Subcutaneous abdominal adipose tissue (tissue), 5 donors: ENCODE measurements around the gene SLC4A4.

Source experiments
- H3K27ac ChIP-seq: one replicate; pipeline ENCODE4 v1.7.0; 2013; ENCODE audit warnings: low read depth, mild to moderate bottlenecking, inconsistent platforms, low read length, moderate library complexity
- H3K27me3 ChIP-seq, 5 donors: one replicate each; pipeline ENCODE4 v1.7.0; 2013; ENCODE audit warnings: low read length in 5 of 5, inconsistent platforms in 1 of 5; ENCODE audit not compliant: control insufficient read depth in 5 of 5, insufficient read depth in 4 of 5
- H3K36me3 ChIP-seq, 5 donors: one replicate each; pipeline ENCODE4 v1.7.0; 2013; ENCODE audit warnings: low read length in 5 of 5; ENCODE audit not compliant: control insufficient read depth in 5 of 5, insufficient read depth in 5 of 5
- H3K4me1 ChIP-seq, 5 donors: one replicate each; pipeline ENCODE4 v1.7.0; 2013; ENCODE audit warnings: low read length in 5 of 5, mild to moderate bottlenecking in 3 of 5, moderate library complexity in 1 of 5; ENCODE audit not compliant: control insufficient read depth in 5 of 5, insufficient read depth in 5 of 5
- H3K4me3 ChIP-seq, 5 donors: one replicate each; pipeline ENCODE4 v1.7.0; 2013; ENCODE audit warnings: low read length in 5 of 5, low read depth in 1 of 5
- H3K9ac ChIP-seq, 5 donors: one replicate each; pipeline ENCODE4 v1.7.0; 2013; ENCODE audit warnings: low read length in 5 of 5, mild to moderate bottlenecking in 4 of 5, moderate library complexity in 3 of 5
- H3K9me3 ChIP-seq, 5 donors: one replicate each; pipeline ENCODE4 v1.7.0; 2013; ENCODE audit warnings: low read length in 5 of 5; ENCODE audit not compliant: control insufficient read depth in 5 of 5
- donor health status: healthy.
- donor health status: healthy.
- donor health status: healthy.
- donor health status: healthy.
- donor health status: healthy.

SLC4A4 gene

DNA sequence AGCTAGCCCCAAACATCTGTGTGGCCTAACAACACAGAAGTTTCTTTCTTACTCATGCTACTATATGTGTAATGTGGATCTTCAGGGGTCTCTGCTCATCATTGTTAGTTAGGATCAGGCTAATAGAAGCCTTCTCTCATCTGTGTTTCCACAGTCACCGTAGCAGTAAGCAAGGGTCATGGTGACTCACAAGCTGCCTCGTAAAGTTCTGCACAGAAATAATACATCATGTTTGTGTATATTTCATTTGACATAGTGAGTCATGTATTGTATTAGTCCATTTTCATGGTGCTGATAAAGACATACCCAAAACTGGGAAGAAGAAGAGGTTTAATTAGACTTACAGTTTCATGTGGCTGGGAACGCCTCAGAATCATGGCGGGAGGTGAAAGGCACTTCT, 38.7 kb downstream of the SLC4A4 start:
- no peaks in the 10 kb centered on the region for H3K4me1 ChIP-seq
- no peaks in the 10 kb centered on the region for H3K27me3 ChIP-seq
- no peaks in the 10 kb centered on the region for H3K36me3 ChIP-seq
- no peak overlapping the region for H3K9ac ChIP-seq
- H3K9me3 ChIP-seq: no peaks in the 10 kb centered on the region
- H3K27ac ChIP-seq: no peak overlapping the region
- no peak overlapping the region for H3K4me3 ChIP-seq

DNA sequence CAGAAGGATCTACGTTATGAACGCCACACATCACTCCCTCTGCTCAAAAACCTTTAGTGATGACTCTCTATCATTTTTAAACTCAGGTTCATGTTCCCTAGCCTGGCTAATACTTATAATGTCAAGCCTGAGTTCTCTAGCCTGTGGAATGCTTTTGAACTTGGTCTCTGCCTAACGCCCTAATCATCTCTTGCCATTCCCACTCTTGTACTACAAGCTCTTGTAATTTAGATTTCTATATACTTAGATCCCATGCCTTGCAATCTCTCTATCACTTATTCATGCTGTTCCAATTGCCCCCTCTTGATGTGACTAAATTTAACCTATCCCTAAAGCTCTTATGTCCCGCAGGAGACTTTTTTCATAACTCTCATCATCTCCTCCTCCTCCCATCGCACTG, 40.3 kb downstream of the SLC4A4 start:
- H3K4me3 ChIP-seq: no peak overlapping the region

DNA sequence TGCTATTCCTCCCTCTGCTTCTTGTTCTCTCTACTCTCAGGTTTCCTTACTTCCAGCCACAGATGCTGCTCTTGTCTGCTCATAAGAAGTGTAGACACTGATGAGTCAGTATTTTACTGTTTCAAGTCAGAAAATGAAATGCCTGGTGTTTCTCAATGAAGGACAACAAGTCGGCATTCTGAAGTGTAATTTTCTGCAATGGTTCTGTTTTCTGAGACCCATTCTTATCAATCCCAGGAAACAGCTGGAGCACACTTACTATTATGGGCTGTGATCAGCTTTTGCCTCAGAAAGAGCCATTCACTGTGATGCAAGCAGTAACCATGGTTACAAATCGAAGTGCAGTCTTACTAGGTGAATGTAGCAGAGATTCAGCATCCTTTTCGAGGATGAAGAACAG, 42.0 kb downstream of the SLC4A4 start:
- no peaks in the 10 kb centered on the region for H3K4me1 ChIP-seq

More for the DNA sequence above, 40.3 kb downstream of the SLC4A4 start:
- Histone ChIP-seq H3K36me3 (no peaks in the 10 kb centered on the region), H3K27me3 (no peaks in the 10 kb centered on the region), H3K9me3 (no peaks in the 10 kb centered on the region), H3K4me1 (no peaks in the 10 kb centered on the region), H3K9ac (no peak overlapping the region), H3K27ac (no peak overlapping the region)

DNA sequence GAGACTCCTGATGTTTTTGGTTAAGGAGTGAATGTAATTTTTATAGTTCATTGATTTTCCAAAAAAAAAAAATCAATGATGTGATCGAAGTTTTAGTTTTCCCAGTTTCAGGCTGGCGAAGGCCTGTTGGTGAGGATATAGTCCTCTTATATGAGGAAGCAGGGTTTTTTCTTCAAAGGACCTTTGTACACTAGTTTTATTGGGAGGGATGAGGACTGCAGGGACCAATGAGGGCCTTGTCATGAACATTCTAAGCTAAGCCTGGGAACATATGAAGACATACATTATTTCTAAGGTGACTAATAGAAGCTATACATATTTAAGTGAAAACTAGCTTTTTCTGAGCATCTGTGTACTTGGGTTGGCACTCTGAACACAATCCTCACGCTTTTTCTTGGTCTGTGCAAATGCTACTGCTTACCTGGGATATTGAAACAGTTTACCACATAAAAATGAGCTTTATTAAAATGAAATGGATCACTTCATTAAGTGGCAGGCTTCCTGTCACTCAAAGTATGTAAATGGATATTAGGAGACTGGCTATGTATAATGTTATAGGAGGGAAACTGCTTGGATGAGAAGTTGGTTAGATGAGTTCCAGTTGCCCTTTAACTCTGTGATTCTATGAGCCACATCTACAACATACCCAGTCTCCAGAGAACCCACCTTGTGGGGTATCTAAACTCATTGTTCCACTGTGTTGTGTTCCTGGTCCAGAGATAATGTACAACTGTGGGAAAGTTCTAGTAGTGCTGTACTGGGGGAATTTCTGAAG, 43.5 kb downstream of the SLC4A4 start:
- H3K36me3 ChIP-seq: no peaks in the 10 kb centered on the region
- no peaks in the 10 kb centered on the region for H3K4me1 ChIP-seq
- no peak overlapping the region for H3K4me3 ChIP-seq
- no peak overlapping the region for H3K9ac ChIP-seq
- H3K27ac ChIP-seq: no peak overlapping the region
- H3K9me3 ChIP-seq: no peaks in the 10 kb centered on the region
- no peaks in the 10 kb centered on the region for H3K27me3 ChIP-seq

More for the DNA sequence above, 42.0 kb downstream of the SLC4A4 start:
- H3K9me3 ChIP-seq: no peaks in the 10 kb centered on the region
- no peaks in the 10 kb centered on the region for H3K36me3 ChIP-seq
- H3K4me3 ChIP-seq: no peak overlapping the region
- no peaks in the 10 kb centered on the region for H3K27me3 ChIP-seq
- H3K9ac ChIP-seq: no peak overlapping the region
- no peak overlapping the region for H3K27ac ChIP-seq

DNA sequence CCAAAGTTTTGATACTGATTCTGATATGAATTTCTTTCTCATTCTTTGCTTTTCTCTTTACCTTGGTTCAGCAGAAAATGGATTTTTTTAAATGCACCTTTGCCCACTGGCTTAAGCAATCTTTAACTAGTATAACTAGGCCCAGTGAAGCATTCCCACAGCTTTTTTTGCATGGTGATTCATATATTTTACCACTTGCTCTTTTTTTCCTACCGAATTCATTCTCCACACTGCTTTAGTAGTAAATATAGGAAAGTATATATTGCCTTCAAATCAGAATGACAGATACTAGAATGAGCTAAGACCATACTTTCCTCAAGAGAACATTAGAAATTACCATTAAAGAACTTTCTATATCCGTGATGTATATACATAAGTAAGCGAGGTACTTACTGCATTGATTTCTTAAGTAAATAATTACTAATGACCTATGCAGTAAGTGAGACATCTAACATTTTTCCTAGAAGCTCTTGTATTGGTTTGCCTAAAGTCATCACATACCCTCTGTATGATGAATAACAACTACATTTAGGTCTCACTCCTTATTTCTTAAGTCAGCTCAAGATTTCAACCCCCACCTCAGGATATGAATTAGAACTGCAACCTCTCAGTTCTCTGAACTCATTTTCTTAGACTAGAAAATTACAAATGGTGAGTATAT, 44.2 kb downstream of the SLC4A4 start:
- H3K36me3 ChIP-seq: no peaks in the 10 kb centered on the region
- H3K9ac ChIP-seq: no peak overlapping the region
- no peak overlapping the region for H3K27ac ChIP-seq
- no peaks in the 10 kb centered on the region for H3K4me1 ChIP-seq
- no peak overlapping the region for H3K4me3 ChIP-seq
- no peaks in the 10 kb centered on the region for H3K27me3 ChIP-seq
- no peaks in the 10 kb centered on the region for H3K9me3 ChIP-seq

DNA sequence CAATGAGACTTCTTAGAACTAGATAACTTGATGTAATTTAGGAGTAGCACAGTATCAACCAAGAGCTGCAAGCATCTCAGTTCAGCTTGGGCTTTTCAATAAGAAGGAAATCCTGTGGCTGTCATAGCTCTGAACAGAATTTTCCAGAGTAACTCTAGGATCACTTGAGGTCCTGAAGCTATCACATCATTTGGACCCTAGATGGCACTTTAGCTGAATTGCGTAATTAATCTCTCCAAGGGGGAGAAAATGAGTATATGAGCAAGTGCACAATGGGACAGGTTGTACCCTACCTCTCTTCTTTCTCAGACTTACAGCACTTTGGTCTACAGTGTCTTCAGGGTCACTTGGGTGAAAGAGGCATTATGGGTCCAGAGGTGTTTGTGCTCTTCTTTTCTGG, 45.2 kb downstream of the SLC4A4 start:
- H3K27me3 ChIP-seq: no peaks in the 10 kb centered on the region
- no peaks in the 10 kb centered on the region for H3K4me1 ChIP-seq
- no peak overlapping the region for H3K27ac ChIP-seq
- H3K36me3 ChIP-seq: no peaks in the 10 kb centered on the region
- H3K9ac ChIP-seq: no peak overlapping the region
- no peaks in the 10 kb centered on the region for H3K9me3 ChIP-seq
- H3K4me3 ChIP-seq: no peak overlapping the region

DNA sequence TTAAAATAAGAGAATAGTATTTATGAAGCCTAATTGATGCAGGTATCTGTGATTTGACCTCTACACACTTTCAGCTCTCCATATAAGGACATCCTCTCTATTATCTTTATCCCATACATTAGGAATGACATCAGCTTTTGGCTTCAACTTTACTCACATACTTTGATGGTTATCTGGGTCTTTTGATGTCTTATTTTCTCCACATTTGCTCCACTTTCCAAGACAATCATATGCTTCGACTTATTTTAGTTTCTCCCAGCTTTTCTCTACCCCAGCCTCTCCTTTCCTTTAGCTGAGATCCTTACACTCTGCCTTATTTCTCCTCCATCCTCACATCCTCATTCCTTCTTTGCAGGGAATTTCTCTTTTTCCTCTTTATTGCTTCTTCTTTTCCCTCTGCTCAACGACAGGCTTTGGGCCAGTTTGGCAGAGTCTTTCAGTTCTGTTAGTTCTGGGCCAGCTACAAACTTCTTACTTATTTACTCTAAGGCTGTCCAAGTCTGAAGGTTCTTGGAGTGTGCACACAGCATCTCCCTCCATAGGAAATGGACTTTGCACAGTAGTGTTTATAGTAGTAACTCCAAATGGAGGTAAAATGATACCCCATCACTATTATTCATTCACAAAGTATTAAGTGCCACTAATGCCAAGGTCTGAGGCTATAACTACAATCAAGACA, 50.5 kb downstream of the SLC4A4 start:
- Histone ChIP-seq H3K27ac (no peak overlapping the region), H3K9me3 (no peaks in the 10 kb centered on the region), H3K4me3 (no peak overlapping the region), H3K4me1 (peaks cover 0 to 3% (median 0%) of the 10 kb centered on the region in 5 donors), H3K27me3 (no peaks in the 10 kb centered on the region), H3K9ac (no peak overlapping the region), H3K36me3 (no peaks in the 10 kb centered on the region)

DNA sequence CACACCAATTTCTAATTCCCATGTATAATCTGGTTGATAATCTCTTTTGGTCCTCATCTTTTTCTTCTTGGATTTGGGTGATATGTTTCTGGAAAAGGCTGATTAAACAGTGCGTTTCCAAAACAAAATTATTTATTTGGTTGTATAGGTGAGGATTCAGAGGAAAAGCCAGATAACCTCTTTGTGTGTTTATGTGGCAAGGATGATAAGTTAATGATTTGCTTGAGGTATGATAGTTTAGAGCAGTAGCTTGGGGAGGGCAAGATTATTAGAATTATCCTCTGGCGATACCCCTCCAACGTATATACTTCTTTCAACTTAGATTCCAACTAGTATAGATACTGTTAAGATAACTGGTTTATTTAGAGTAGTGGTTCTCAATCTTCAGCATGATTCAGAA, 53.3 kb downstream of the SLC4A4 start:
- no peaks in the 10 kb centered on the region for H3K36me3 ChIP-seq

DNA sequence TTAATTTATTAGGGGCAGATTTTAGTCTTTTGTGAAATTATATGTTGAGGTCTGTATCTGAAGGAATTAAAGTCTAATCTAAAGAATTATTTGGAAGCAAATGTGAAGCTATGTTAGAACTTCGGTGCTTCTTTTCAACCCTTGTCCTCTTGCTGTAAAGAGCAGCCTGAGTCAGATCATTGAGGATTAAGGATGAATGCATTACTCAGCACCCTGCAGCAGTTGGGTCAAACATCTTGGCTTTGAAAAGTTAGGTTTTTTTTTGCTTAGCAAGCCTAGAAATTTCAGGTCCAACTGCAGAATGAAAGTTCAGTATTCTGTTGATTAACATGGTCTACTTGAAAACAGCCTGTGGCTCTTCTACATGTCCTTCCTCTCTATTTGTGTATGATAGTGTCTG, 57.6 kb downstream of the SLC4A4 start:
- Histone ChIP-seq H3K27me3 (no peaks in the 10 kb centered on the region), H3K36me3 (peaks cover 0 to 2% (median 0%) of the 10 kb centered on the region in 5 donors), H3K27ac (no peak overlapping the region), H3K9me3 (no peaks in the 10 kb centered on the region), H3K4me1 (no peaks in the 10 kb centered on the region), H3K4me3 (no peak overlapping the region), H3K9ac (no peak overlapping the region)

More for the DNA sequence above, 53.3 kb downstream of the SLC4A4 start:
- no peaks in the 10 kb centered on the region for H3K27me3 ChIP-seq
- no peak overlapping the region for H3K4me3 ChIP-seq
- H3K9me3 ChIP-seq: no peaks in the 10 kb centered on the region
- H3K9ac ChIP-seq: no peak overlapping the region
- peaks cover 0 to 3% (median 0%) of the 10 kb centered on the region in 5 donors for H3K4me1 ChIP-seq
- H3K27ac ChIP-seq: no peak overlapping the region

DNA sequence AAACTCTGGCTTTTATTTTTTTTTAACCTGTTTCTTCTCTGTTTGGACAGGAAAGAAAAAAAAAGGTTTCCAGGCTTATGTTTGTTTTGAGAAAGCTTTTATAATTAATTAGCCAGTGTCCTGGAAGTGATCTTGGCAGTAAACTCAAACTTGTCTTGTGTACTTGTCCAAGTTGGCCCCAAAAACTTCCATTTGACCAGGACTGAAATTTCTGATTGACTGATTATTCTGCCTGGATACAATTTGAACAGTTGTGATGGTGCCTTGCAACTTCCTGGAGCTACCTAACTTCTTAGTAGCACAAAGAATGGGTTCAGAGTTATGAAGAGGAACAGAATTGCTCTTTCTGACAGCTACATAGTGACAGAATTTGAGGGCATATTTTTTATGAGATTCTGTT, 62.0 kb downstream of the SLC4A4 start:
- no peak overlapping the region for H3K4me3 ChIP-seq
- no peaks in the 10 kb centered on the region for H3K4me1 ChIP-seq
- no peaks in the 10 kb centered on the region for H3K9me3 ChIP-seq
- H3K27me3 ChIP-seq: no peaks in the 10 kb centered on the region
- H3K36me3 ChIP-seq: peaks cover 0 to 2% (median 0%) of the 10 kb centered on the region in 5 donors
- no peak overlapping the region for H3K27ac ChIP-seq
- H3K9ac ChIP-seq: no peak overlapping the region
